GM19328 (cell line): ENCODE data around the gene MYH11.
"Not testable (repeated sequence)": the region's sequence is repeated elsewhere in the genome, so short reads cannot be mapped to it uniquely, and the experiment has no call there.

ENCODE experiments used
- ATAC-seq: cut with Tn5 transposase; IDR thresholded peaks from one replicate; pipeline ENCODE4 v1.9.1; 2021; ENCODE audit warnings: mild to moderate bottlenecking, moderate library complexity; ENCODE audit not compliant: unreplicated experiment

The MYH11 gene

DNA sequence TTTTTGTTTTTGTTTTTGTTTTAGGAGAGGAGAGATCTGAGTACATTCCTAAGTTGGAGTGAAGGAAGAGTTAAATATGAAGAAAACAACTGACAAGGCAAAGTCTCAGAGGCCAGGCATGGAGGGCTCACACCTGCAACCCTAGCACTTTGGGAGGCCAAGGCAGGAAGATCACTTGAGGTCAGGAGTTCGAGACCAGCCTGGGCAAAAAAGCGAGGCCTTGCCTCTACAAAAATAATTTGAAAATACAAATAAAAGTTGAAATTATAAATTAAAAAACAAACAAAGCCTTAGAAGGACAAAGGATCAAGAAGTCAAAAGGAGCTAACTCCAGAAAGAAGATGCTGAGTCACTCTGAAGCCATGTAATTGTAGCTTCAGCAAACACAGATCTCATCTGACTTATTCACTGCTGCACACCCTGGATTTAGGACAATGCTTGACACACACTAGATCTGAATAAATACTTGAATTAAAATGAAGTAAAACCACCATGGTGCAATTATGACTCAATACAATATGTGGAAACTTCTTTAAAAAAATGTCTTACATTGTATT is 22.5 kb upstream of the MYH11 start:
- ATAC-seq = no peak

DNA sequence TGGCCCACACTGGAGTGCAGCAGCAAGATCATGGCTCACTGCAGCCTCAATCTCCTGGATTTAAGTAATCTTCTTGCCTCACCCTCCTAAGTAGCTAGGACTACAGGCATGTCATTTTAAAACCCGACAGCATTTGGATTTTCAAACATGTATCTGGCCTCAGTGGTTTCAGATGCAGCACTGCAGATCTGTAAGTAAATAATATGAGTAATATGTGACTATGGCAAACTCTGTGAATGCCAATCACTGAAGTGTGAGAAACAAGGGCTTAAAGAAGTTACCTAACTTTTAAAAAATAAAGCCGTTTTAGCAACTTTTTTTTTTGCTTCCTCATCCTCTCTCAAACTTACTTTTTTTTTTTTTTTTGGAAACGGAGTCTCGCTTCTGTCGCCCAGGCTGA is 19.7 kb upstream of the MYH11 start:
- ATAC-seq = no peak

DNA sequence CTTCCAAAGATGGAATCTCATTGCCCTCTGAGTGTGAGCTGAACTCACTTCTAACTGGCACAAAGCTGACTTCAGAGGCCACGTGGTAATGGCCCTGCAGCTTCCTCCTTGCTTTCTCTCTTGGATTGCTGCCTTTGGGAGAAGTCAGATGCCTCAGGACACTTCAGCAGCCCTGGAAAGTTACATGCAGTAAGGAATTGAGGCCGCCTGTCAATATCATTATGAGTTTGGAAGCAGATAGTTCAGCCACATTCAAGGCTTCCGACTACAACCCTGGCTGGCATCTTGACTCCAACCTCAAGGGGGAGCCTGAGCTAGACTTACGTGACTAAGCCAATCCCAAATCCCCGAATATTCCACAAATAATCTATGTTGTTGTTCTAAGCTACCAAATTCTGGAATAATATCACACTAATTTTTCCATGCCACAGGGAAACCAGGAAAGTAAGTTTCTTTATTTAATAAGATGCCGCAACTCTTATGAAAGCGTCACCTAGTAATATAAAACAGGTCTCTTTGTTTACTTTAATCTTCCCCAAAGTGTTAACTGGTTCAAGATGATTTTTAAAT is 18.0 kb upstream of the MYH11 start:
- ATAC-seq = no peak

DNA sequence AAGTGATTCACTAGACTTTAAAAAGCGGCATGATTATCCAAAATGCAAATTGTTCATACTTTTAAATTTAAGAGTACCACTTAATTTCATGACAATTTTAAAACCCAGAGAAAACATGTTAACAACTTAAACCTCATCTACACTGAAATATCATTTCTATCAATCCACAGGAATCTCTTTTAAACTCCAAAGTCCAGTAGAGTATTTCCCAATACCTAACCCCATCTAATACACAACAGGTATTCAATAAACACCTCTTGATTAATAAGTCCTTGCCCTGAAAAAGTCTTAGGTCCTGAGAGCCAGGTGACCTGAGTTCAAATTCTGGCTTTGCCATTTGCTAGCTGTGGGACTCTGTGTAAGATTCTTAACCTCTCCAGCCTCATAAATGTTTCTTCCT is 16.9 kb upstream of the MYH11 start:
- no peak for ATAC-seq

DNA sequence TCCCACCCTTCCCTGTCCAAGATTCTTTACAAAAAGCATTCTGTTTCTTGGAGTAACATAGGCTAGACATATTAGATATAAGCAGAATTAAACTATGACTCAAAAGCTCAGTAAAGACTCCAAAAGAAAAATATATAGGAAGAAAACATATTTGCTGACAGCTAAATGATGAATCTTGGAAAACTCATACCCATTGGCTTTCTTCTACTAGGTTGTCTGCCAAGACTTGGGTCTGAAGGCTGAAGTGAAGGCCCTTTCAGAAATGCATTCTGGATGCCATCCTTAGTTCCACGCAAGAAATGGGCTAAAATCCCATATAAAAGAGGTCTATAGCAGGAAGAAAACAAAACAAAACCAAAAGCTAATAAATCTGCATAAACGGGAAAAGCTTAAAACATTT is 16.5 kb upstream of the MYH11 start:
- ATAC-seq = no peak

DNA sequence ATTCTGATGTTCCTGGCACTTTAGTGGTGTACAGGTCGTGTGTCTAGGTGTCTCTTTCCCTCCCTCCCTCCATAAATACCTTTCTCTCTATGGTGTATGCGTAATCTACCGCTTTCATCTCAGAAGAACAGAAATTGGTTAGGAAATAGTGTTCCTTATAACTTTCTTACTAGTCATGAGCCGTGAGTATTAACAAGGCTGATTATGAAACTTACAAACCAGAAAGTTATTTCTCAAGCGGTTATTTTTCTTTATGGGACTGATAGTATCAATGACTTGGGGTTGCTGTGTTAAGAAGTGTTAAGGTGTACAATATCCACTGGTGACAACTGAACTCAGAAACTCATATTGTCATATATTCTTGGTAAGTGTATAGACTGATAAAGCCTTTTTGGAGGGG is 13.2 kb upstream of the MYH11 start:
- ATAC-seq = no peak

DNA sequence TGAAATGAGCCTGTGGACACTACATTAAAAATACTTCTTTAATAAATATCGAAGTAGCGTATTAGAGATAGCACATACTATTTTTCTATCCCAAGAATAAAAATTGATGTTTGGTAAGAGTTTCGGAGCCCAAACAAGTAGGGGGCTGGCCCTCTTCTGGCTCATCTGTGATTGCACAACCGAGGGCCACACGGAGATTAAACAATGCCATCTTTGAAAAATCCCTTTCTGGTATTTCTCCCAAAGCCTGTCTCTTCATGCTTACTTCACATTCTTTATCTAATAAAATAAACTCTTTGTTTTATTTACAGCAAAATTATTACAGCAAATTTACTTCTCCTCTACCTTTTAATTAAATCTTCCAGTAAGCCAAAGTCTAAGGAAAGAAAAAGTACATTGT is 9.6 kb upstream of the MYH11 start:
- no peak for ATAC-seq

DNA sequence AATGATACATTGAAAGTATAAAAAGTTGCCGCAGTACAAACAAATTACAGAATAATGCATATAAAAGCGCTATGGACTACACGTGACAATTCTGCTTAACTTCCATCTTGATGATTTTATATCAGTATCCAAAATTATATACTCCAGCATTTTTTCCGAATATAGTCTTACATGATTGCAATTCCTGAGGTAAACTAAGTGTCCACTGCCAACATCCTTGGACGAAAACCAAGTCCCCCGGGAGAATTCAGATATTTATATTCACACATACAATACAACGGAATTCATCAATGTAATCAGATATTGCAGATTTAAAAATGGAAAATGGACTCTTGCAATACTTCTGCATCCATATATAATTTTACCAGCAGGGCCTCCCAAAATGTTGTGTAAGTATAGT is 8.9 kb upstream of the MYH11 start:
- no peak for ATAC-seq

DNA sequence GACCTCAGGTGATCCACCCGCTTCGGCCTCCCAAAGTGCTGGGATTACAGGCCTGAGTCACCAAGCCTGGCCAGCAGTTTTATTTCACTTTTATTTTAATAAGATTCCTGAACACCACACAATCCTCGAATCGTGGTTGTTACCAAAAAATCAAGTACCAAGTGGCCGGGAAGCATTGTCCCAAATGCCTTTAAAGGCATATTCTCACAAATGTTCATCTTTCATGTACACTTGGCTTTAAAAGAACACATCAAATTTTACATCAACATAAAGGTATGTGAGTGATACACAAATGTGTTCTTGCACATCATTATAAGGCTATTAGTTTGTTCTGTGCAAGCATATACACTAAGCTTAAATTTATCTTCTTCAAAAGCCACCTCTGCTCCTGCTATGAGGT is 8.1 kb upstream of the MYH11 start:
- no peak for ATAC-seq

DNA sequence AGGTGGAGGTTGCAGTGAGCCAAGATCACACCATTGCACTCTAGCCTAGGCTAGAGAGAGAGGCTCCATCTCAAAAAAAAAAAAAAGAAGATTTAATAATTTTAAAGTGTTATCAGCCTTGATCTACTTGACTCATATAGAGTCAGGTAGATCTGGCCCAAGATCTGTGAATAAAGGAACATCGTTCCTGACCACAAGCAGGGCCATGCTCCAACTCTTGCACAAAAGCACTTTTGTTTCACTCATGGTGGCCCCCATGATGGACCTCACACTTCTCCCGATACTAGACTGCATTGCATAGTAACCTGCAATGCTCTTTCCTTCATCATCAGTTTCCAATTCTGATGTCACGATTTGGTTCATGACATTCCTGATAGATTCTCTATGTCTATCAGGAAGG is 5.2 kb upstream of the MYH11 start:
- no peak for ATAC-seq

DNA sequence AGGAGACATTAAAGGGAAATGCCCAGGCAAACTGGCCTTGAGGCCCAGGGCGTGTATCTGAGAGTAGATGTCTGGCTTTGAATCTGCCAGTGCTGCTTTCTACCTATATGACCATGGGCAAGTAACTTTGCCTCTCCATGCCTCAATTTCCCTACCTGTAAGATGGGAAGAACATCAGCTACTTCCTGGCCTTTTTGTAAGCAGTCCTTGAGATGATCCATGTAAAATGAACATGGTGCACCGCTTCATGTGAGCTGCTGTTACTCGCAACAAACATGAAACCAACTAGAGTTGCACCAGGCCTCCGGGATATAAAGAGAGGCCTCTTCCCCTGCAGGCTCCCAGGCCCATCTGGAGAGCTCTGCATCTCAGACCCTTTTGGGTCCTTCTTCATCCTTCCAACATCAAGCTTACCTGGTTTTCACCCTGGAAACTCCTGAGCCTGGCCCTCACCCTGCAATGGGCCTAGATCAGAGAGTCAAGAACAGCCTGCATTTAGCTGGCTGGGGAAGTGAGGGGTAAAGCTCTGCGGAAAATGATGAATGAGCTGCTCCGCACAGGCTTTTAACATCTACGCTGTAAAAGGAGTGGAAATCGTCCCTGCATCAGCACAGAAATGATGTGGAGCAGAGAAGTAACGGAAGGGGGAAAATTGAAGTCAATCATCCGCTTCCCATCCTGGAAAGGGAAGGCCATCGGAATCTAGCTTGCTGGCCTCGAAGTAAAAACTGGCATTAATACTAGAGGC is 2.3 kb upstream of the MYH11 start:
- no peak for ATAC-seq

DNA sequence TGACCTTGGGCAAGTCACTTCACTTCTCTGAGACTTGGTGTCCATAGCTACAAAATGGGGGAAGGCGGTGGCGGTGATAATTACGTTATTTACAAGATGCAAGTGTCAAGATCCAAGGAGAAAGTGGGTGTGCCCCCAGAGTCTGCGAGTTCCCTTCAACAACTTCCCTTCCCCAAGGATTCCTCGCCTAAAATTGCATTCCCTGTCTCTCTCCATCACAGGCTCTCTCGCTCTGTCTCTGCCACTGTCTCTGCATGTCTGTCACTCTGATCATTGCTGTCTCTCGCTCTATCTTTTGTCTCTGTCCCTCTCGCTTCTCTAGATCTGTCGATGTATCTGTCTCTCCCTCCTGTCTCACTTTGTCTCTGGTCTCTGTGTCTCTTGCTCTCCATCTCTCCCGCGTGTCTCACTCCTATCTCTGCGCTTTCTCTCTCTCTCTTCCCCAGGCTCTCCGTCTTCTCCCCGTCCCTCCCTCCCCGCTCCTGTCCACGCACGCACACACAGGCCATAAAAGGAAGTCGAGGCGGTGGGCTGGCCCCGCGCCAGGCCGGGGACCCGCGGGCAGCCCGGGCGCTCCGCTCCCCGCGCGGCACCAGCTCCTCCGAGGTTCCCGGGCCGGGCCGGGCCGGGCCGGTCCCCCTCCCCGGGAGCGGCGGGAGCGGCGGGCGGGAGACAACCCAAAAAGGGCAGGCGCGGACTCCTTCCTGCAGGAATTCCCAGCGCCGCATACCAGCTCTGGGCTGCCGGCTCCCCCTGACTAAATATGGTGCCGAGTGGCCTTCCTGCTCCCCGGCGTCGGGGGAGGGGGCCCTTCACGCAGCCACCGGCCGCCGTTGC is 1.1 kb upstream of the MYH11 start:
- ATAC-seq = no peak

DNA sequence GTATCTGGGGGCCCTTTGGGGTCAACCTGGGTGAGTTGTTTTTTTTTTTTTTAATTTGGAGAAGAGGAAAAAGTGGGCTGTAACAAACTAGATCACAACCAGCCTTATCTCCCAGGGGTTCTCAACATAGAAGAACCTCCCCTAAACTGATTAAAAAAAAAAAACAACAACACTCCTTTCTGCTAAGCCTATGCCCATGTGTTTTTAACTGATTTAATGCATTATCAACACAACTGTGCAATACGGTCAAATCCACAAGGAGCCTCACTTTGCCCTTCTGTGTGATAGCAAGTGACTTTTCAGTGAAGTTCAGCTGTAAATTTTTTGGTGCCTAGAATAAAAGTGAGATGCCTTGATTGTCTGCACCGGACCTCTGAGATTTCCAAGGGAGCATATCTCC is 646 bp downstream of the MYH11 start:
- ATAC-seq = no peak

DNA sequence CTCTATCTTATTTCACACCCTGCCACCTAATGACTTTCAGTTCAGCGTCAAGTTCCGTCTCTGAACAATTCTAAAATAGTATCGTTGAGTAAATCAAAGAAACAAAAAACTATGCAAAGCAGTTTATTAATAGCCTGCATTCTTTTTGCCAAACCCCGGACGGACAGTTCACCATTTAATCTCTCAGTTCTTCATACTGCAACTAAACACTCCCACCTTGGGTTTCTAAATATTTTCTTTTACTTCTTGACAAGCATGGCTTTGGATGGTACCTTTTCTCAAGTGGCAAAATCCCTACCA is 1.2 kb downstream of the MYH11 start:
- ATAC-seq = no peak

DNA sequence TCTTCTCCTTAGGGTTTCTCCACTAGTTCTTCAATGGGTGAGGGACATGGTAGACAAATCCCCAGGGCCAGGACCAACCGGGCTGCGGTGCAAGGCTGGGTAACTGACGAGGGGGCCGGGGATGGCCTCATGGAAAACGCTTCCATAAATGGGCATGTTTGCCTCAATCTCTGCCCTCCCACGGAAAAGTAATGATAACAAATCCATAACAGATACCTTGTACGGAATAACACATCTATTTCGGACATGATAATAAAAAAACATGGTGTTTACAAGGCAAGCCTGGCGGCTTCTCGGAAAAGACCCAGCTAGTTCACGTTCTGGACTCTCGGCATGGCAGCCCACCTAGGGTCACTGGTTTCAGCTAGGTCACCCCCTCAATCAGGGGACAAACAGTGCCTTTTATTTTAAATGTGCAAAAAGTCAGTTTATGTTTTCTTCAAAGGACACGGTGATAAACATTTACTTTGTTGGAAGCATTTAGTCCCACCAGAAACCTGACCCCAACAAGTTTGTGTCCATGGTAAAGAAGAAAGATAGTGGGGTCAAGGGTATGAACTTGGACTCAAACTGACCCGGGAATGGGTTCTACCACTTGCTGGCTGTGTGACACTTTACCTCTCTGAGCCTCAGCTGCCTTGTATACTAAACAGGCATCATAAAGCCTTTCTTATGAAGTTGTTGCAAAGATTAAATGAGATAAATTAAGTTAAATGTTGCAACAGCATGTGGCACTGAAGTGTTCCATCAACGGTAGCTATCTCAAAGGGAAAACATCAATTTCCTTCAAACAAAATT is 1.7 kb downstream of the MYH11 start:
- ATAC-seq = no peak

DNA sequence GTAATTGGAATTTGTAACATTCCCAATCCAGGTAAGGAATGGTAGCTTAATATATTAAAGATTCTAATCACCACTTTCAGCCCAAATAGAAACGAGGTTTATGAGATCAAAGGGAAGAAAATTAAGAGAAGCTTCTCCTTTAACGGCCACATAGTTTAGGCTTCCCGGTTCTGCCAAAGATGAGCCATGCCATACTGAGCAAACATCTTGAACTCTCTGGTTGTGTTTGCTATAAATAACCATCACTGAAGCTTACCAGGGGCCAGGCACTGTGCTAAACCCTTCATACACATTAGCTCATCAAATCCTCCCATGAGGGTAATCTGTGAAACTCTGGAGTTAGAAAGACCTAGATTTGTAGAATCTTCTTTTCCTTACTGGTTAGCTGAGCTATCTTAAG is 2.8 kb downstream of the MYH11 start:
- ATAC-seq = no peak

DNA sequence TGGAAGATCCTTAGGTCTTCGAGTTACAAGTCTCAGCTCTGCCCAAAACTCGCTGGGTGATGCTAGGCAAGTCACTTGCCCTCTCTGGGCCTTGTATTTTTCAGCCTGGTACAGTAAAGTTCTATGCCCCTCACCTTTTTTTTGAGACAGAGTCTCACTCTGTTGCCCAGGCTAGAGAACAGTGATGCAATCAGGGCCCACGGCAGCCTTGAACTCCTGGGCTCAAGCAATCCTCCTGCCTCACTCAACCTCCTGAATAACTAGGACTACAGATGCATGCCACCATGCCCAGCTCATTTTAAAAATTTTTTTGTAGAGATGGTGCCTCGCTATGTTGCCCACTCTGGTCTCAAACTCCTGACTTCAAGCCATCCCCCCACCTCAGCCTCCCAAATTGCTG is 3.8 kb downstream of the MYH11 start:
- ATAC-seq = no peak

DNA sequence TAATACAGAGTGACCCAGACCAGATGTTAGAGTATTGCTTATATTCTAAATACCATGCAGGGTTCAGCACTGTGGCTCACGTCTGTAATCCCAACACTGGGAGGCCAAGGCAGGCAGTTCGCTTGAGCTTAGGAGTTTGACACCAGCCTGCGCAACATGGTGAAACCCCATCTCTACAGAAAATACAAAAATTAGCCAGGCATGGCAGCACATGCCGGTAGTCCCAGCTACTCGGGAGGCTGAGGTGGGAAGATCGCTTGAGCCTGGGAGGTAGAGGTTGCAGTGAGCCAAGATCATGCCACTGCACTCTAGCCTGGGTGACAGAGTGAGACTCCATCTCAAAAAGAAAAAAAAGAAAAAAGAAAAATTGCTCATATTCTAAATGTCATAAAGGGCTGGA is 6.3 kb downstream of the MYH11 start:
- ATAC-seq = not testable (repeated sequence)

DNA sequence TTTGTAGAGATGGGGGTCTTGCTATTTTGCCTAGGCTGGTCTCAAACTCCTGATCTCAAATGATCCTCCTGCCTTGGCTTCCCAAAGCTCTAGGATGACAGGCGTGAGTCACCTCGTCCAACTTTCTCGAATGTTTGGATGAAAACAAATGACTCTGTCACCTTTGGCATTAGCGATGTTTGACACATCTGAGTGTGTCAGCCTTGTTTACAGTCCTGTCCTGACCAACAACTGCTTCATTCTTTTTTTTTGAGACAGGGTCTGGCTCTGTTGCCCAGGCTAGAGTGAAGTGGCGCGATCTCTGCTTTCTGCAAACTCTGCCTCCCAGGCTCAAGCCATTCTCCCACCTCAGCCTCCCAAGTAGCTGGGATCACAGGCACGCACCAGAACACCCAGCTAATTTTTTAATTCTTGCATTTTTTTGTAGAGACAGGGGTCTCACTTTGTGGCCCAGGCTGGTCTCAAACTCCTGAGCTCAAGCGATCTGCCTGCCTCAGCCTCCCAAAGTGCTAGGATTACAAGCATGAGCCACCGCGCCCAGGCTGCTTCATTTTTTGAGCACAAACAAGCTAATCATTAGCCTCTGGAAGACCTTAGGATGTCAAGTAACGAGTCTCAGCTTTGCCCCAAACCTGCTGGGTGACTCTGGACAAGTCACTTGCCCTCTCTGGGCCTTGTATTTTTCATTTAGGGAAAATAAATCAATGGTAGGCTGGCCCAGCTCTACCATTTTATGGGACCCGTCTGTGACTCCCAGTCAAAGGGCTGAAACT is 7.4 kb downstream of the MYH11 start:
- no peak for ATAC-seq

DNA sequence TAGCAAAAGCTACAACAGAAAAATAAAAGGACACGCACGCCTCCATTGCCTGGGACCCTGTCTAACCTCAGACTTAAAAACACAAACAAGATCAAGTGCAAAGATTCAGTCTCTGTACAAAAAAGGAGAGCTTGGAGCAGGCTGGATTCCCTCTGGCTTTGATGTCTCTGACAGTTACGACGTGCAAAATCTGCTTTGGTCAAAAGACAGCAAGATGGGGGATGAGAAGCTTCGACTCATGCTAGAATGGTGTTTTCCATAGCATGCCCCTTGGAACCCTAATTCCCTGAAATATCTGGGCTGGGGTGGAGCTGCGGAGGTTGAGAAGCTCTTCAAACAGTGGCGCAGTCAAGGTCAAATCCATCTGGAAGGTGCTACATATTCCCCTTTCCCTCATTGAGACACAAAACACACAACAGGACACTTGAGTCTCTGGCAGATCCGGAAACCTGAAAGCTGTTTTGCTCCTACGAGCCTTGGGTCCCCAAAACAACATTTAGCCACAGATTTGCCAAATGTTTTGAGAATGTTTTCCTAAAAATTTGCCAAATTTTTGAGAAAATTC is 9.1 kb downstream of the MYH11 start:
- no peak for ATAC-seq
